Upper lobe of right lung (tissue), 1 donor: Measurements from ENCODE around the gene ATP2A1. TPM values are rescaled to one million over a fixed set of nuclear protein-coding genes. Genes with fewer than 3 reads are reported as not detected.
"Not testable (repeated sequence)": the region's sequence is repeated elsewhere in the genome, so short reads cannot be mapped to it uniquely, and the experiment has no call there.

Experiments
- ATAC-seq: fragments of 200-7000 bp; cut with Tn5 transposase; one replicate; pipeline ENCODE4 v1.9.1; 2020; ENCODE audit warnings: mild to moderate bottlenecking, moderate library complexity
- DNase-seq: peaks from one replicate; pipeline ENCODE4 v3.0.0-alpha.2; 2020
- H3K27ac ChIP-seq: fragments of 200-600 bp; one replicate; pipeline ENCODE4 v1.8.0; 2022
- H3K27me3 ChIP-seq: fragments of 200-600 bp; one replicate; pipeline ENCODE4 v1.8.0; 2022; ENCODE audit warnings: mild to moderate bottlenecking
- H3K36me3 ChIP-seq: fragments of 200-600 bp; one replicate; pipeline ENCODE4 v1.8.0; 2022
- H3K4me1 ChIP-seq: fragments of 200-600 bp; one replicate; pipeline ENCODE4 v1.8.0; 2022
- H3K4me3 ChIP-seq: fragments of 200-600 bp; one replicate; pipeline ENCODE4 v1.8.0; 2022; ENCODE audit warnings: mild to moderate bottlenecking
- H3K9me3 ChIP-seq: fragments of 200-600 bp; one replicate; pipeline ENCODE4 v1.8.0; 2022
- intact Hi-C: fragments of 100-400 bp; cut with DNase I; formaldehyde crosslinking; loops from one replicate; pipeline ENCODE4 v1.11.0; 2022
- total RNA-seq: library from RNA; stranded (reverse); fragmentation: NEBNext Ultra II Directional; extraction: Animal tissue kit (Norgen Biotek cat#: 25700); gene quantifications from one replicate; pipeline ENCODE4 v1.2.1, GENCODE V29; 2021
- TF ChIP-seq, protein P1 (sequence below): fragments of 200-600 bp; IDR thresholded peaks from one replicate; pipeline ENCODE4 v1.8.0; 2022; ENCODE audit warnings: antibody characterized with exemption
- donor health status: DM: no; HTN: yes; CAD: no; lungs with severe emphysema.

ATP2A1 gene
- total RNA-seq, 1 donor from 2014 or later: 0.46 TPM

DNA sequence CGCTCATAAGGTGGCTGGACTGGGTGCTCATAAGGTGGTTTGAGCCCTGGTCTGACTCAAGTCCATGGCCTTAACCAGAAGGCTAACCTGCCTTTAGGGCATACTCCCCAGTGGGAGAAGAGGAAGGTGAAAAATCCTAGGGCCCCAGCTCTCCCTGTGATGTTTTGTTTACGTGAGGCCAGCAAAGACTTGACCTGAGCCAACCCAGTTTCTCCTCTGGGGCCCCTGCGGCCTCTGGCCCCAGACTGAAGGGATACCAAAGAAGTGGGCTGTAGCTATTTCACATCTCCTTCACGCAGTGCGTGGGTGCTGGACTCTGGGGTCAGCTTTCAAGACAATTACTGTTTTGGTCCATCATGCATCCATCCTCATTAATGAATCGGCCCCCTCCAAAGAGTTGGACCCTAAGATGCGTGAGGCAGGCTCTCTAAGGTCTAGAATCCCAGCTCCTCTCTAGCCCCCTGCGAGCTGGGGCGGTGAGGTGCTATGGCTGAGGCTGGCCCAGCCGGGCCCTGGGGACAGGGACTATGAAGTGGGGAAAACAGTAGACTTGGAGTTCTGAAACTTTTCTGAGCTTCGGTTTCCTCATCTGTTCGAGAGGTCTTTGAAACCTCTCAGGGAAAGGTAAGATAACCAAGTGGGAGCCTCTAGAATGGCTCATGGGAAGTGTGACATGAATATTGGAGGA lies 13.1 kb upstream of the ATP2A1 start:
- peaks cover 18% of the 10 kb centered on the region for H3K4me1 ChIP-seq
- no peak for DNase-seq
- H3K4me3 ChIP-seq: peak overlapping the region; percentile 85
- ATAC-seq: no peak
- no peak overlapping the region for H3K27ac ChIP-seq
- H3K36me3 ChIP-seq: peaks cover 33% of the 10 kb centered on the region
- intact Hi-C loops: no loop called here
- TF ChIP-seq, protein P1, sequence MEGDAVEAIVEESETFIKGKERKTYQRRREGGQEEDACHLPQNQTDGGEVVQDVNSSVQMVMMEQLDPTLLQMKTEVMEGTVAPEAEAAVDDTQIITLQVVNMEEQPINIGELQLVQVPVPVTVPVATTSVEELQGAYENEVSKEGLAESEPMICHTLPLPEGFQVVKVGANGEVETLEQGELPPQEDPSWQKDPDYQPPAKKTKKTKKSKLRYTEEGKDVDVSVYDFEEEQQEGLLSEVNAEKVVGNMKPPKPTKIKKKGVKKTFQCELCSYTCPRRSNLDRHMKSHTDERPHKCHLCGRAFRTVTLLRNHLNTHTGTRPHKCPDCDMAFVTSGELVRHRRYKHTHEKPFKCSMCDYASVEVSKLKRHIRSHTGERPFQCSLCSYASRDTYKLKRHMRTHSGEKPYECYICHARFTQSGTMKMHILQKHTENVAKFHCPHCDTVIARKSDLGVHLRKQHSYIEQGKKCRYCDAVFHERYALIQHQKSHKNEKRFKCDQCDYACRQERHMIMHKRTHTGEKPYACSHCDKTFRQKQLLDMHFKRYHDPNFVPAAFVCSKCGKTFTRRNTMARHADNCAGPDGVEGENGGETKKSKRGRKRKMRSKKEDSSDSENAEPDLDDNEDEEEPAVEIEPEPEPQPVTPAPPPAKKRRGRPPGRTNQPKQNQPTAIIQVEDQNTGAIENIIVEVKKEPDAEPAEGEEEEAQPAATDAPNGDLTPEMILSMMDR: no peak
- H3K9me3 ChIP-seq: no peaks in the 10 kb centered on the region
- no peaks in the 10 kb centered on the region for H3K27me3 ChIP-seq

DNA sequence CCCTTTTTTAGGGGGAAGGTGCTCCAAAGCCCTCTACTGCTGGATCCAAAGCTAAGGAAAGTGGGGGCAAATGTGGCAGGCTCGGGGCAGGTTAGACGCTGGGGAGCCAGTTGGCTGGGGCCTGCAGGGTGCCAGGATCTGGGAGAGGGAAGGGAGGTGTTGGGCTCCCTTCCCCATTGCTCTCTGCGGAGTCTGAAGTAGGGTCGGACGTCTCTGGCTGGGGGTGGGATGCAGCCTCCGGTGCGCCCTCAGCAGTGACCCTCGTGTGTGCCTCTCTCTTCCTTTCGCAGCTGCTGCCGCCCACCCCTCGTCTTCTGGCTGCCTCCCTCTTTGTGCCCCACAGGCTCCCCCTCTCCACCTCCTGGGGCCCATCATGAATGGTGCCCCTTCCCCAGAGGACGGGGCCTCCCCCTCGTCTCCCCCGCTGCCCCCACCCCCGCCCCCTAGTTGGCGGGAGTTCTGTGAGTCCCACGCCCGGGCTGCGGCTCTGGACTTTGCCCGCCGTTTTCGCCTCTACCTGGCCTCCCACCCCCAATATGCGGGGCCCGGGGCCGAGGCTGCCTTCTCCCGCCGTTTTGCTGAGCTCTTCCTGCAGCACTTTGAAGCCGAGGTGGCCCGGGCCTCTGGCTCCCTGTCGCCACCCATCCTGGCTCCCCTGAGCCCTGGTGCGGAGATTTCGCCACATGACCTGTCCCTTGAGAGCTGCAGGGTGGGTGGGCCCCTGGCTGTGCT lies 12.4 kb upstream of the ATP2A1 start:
- peaks cover 40% of the 10 kb centered on the region for H3K36me3 ChIP-seq
- TF ChIP-seq, protein P1: no peak
- DNase-seq (no peak), ATAC-seq (no peak)
- no peaks in the 10 kb centered on the region for H3K27me3 ChIP-seq
- no peak overlapping the region for H3K27ac ChIP-seq
- H3K4me3 ChIP-seq: no peak overlapping the region
- intact Hi-C loops: no loop called here
- H3K4me1 ChIP-seq: peaks cover 18% of the 10 kb centered on the region
- no peaks in the 10 kb centered on the region for H3K9me3 ChIP-seq

DNA sequence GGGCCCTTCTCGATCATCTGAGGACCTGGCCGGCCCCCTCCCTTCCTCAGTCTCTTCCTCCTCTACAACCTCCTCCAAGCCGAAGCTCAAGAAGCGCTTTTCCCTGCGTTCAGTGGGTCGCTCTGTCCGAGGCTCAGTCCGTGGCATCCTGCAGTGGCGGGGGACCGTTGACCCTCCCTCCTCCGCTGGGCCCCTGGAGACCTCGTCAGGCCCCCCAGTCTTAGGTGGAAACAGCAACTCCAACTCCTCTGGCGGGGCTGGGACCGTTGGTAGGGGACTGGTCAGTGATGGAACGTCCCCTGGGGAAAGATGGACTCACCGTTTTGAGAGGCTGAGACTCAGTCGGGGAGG lies 11.9 kb upstream of the ATP2A1 start:
- peaks cover 46% of the 10 kb centered on the region for H3K36me3 ChIP-seq
- peaks cover 18% of the 10 kb centered on the region for H3K4me1 ChIP-seq
- no peak overlapping the region for H3K4me3 ChIP-seq
- intact Hi-C loops: no loop called here
- no peak for ATAC-seq
- H3K27me3 ChIP-seq: no peaks in the 10 kb centered on the region
- no peak overlapping the region for H3K27ac ChIP-seq
- no peaks in the 10 kb centered on the region for H3K9me3 ChIP-seq
- no peak for DNase-seq
- TF ChIP-seq, protein P1: no peak

DNA sequence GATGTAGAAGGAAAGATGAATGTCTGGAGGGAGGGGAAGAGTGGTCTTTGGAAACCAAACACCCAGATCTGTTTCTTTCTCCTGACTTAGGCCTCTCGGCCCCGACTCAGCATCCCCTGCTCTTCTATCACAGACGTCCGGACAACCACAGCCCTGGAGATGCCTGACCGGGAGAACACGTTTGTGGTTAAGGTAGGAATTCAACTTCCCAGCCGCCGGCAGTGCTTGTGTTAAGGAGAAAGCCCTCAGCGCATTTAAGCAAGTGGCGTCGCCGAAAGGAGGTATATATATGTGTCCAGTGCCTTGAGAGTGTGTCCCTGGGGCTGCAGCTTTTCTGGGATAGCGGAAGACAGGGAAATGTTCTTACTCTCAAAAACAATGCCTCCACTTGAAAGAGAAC lies 11.0 kb upstream of the ATP2A1 start:
- intact Hi-C loops: no loop called here
- Histone ChIP-seq H3K4me3 (no peak overlapping the region), H3K9me3 (no peaks in the 10 kb centered on the region), H3K36me3 (peaks cover 53% of the 10 kb centered on the region), H3K4me1 (peaks cover 18% of the 10 kb centered on the region), H3K27me3 (no peaks in the 10 kb centered on the region), H3K27ac (no peak overlapping the region)
- no peak for ATAC-seq
- no peak for DNase-seq
- TF ChIP-seq, protein P1: no peak

DNA sequence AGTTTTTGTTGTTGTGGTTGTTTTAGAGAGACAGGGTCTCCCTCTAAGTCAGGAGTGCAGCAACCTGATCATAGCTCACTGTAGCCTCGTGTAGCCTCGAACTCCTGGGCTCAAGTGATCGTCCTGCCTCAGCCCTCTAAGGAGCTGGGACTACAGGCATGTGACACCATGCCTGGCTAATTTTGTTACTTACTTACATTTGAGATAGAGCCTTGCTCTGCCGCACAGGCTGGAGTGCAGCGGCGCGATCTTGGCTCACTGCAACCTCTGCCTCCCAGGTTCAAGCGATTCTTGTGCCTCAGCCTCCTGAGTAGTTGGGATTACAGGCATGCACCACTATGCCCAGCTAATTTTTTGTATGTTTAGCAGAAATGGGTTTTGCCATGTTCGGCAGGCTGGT lies 10.6 kb upstream of the ATP2A1 start:
- H3K9me3 ChIP-seq, H3K4me3 ChIP-seq, H3K27me3 ChIP-seq, H3K27ac ChIP-seq, ATAC-seq, intact Hi-C loops, DNase-seq: not testable (repeated sequence)
- H3K36me3 ChIP-seq: peaks cover 57% of the 10 kb centered on the region
- peaks cover 15% of the 10 kb centered on the region for H3K4me1 ChIP-seq

DNA sequence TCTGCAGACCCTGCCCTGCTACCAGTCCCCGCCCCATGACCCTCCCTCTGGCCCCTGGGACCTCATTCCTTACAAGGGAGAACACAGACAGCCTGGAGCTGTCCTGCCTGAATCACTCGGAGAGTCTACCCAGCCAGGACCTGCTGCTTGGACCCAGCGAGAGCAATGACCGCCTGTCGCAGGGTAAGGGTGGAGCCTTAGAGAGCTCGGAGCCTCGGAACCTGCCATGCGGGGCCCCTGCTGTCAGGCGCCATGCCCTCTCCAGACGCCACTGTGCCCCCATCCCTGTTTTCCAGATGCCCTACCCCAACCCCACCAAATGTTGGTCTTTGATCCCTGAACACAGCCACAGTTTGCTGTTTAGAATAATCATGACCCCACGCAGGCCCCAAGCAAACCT lies 9.1 kb upstream of the ATP2A1 start:
- Histone ChIP-seq H3K4me3 (no peak overlapping the region), H3K36me3 (peaks cover 57% of the 10 kb centered on the region), H3K27ac (no peak overlapping the region), H3K27me3 (no peaks in the 10 kb centered on the region), H3K9me3 (no peaks in the 10 kb centered on the region), H3K4me1 (peaks cover 12% of the 10 kb centered on the region)
- no peak for DNase-seq
- TF ChIP-seq, protein P1: no peak
- no peak for ATAC-seq
- intact Hi-C loops: no loop called here
